ENCODE data around the gene TUT7.

DNA sequence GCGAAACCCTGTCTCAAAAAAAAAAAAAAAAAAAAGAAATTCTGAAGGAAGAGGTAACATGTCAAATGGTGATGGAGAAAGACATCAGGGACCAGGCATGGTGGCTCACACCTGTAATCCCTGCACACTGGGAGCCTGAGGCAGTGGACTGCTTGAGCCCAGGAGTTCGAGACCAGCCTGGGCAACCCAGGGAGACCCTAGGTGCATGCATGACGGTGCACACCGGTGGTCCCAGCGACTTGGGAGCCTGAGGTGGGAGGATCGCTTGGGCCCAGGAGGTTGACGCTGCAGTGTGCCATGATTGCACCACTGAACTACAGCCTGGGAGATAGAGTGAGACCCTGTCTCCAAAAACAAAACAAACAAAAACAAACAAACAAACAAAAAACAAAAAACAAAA is 73.6 kb downstream of the TUT7 start:
- TF ChIP-seq, protein P1, sequence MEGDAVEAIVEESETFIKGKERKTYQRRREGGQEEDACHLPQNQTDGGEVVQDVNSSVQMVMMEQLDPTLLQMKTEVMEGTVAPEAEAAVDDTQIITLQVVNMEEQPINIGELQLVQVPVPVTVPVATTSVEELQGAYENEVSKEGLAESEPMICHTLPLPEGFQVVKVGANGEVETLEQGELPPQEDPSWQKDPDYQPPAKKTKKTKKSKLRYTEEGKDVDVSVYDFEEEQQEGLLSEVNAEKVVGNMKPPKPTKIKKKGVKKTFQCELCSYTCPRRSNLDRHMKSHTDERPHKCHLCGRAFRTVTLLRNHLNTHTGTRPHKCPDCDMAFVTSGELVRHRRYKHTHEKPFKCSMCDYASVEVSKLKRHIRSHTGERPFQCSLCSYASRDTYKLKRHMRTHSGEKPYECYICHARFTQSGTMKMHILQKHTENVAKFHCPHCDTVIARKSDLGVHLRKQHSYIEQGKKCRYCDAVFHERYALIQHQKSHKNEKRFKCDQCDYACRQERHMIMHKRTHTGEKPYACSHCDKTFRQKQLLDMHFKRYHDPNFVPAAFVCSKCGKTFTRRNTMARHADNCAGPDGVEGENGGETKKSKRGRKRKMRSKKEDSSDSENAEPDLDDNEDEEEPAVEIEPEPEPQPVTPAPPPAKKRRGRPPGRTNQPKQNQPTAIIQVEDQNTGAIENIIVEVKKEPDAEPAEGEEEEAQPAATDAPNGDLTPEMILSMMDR (IDR thresholded peaks at IDR 0.05): no peak
- TF ChIP-seq POLR2A (IDR thresholded peaks at IDR 0.05): no peak
- TF ChIP-seq POLR2AphosphoS5 (IDR thresholded peaks at IDR 0.05): no peak
